HepG2 (cell line): Measurements from ENCODE around the gene MXRA7. TPM values are rescaled to one million over a fixed set of nuclear protein-coding genes. Genes with fewer than 3 reads are reported as not detected.

Source experiments
- ATF7-NPFF ChIP-seq: sonication (generic); formaldehyde crosslinking; IDR thresholded peaks from 2 replicates; pipeline ENCODE4 v1.8.1; 2023; ENCODE audit warnings: mild to moderate bottlenecking, low read depth, missing genetic modification reagents, moderate library complexity
- CBFB ChIP-seq: sonication (generic); formaldehyde crosslinking; IDR thresholded peaks from 2 replicates; pipeline ENCODE4 v1.4.0; 2020; ENCODE audit warnings: missing genetic modification reagents
- ETV6 ChIP-seq: sonication (generic); formaldehyde crosslinking; conservative IDR thresholded peaks from 2 replicates; pipeline ENCODE4 v1.4.0; 2020; ENCODE audit warnings: missing genetic modification reagents
- KLF9 ChIP-seq: IDR thresholded peaks from 2 replicates; pipeline ENCODE4 v1.6.1; 2016; ENCODE audit warnings: low read depth
- MIER2 ChIP-seq: IDR thresholded peaks from 2 replicates; pipeline ENCODE4 v1.6.1; 2016; ENCODE audit warnings: missing biosample characterization, missing genetic modification reagents
- MXI1 ChIP-seq: IDR thresholded peaks from 3 replicates; pipeline ENCODE4 v1.6.1; 2012; ENCODE audit warnings: low read depth, low read length, inconsistent platforms, borderline replicate concordance
- SP2 ChIP-seq: sonication (generic); formaldehyde crosslinking; IDR thresholded peaks from 2 replicates; pipeline ENCODE4 v1.5.1; 2020; ENCODE audit warnings: mild to moderate bottlenecking, missing genetic modification reagents
- SRY ChIP-seq: sonication (generic); formaldehyde crosslinking; IDR thresholded peaks from 2 replicates; pipeline ENCODE4 v1.8.0; 2022; ENCODE audit warnings: mild to moderate bottlenecking, missing genetic modification reagents
- ZNF121 ChIP-seq: sonication (generic); formaldehyde crosslinking; IDR thresholded peaks from 2 replicates; pipeline ENCODE4 v1.5.0; 2020; ENCODE audit warnings: mild to moderate bottlenecking, missing genetic modification reagents
- ZNF274 ChIP-seq: sonication (generic); formaldehyde crosslinking; IDR thresholded peaks from 2 replicates; pipeline ENCODE4 v1.5.1; 2020; ENCODE audit warnings: mild to moderate bottlenecking, missing genetic modification reagents
- ZNF772 ChIP-seq: sonication (generic); formaldehyde crosslinking; IDR thresholded peaks from 2 replicates; pipeline ENCODE4 v1.5.0; 2020; ENCODE audit warnings: mild to moderate bottlenecking, missing genetic modification reagents
- ZSCAN12 ChIP-seq: sonication (generic); formaldehyde crosslinking; IDR thresholded peaks from 2 replicates; pipeline ENCODE4 v1.9.0; 2021; ENCODE audit warnings: mild to moderate bottlenecking, missing genetic modification reagents
- polyA plus RNA-seq, 8 experiments: library from polyadenylated mRNA; depleted of rRNA in 3 of 8; stranded (reverse) in 7 of 8; unstranded in 1 of 8; fragments of >200 nt; fragmentation: Illumina TruSeq in 4 of 8; extraction: Trizol in 4 of 8; gene quantifications; 2 replicates each; pipeline versions ENCODE4 v1.2.1 to v1.2.3, GENCODE V29; 2011 to 2016; ENCODE audit warnings: low read depth in 4 of 8, missing spikeins in 1 of 8, mixed read lengths in 1 of 8; ENCODE audit not compliant: insufficient read depth in 1 of 8
- total RNA-seq, 5 experiments: library from RNA; depleted of rRNA; stranded (reverse); fragments of >200 nt; fragmentation: Illumina TruSeq; extraction: Trizol; gene quantifications; 2 replicates each; pipeline ENCODE4 v1.2.3, GENCODE V29; 2016; ENCODE audit warnings: low read depth in 1 of 5
- TF ChIP-seq, protein P1 (sequence below): sonication (generic); formaldehyde crosslinking; IDR thresholded peaks from 2 replicates; pipeline ENCODE4 v1.4.0; 2020; ENCODE audit warnings: missing genetic modification reagents, borderline replicate concordance
- TF ChIP-seq, protein P2 (sequence below): sonication (generic); formaldehyde crosslinking; IDR thresholded peaks from 2 replicates; pipeline ENCODE4 v1.4.0; 2020; ENCODE audit warnings: missing genetic modification reagents
- TF ChIP-seq, protein P3 (sequence below): sonication (generic); formaldehyde crosslinking; IDR thresholded peaks from 2 replicates; pipeline ENCODE4 v1.4.0; 2020; ENCODE audit warnings: missing genetic modification reagents
- TF ChIP-seq, protein P4 (sequence below): sonication (generic); formaldehyde crosslinking; IDR thresholded peaks from 2 replicates; pipeline ENCODE4 v1.5.1; 2020; ENCODE audit warnings: mild to moderate bottlenecking, missing genetic modification reagents

The MXRA7 gene
- total and polyA plus RNA-seq, 2 of the 13 experiments (the other 11 are each of a cell fraction or from before 2014, with no cell fraction given), result 44.8 to 112 TPM

DNA sequence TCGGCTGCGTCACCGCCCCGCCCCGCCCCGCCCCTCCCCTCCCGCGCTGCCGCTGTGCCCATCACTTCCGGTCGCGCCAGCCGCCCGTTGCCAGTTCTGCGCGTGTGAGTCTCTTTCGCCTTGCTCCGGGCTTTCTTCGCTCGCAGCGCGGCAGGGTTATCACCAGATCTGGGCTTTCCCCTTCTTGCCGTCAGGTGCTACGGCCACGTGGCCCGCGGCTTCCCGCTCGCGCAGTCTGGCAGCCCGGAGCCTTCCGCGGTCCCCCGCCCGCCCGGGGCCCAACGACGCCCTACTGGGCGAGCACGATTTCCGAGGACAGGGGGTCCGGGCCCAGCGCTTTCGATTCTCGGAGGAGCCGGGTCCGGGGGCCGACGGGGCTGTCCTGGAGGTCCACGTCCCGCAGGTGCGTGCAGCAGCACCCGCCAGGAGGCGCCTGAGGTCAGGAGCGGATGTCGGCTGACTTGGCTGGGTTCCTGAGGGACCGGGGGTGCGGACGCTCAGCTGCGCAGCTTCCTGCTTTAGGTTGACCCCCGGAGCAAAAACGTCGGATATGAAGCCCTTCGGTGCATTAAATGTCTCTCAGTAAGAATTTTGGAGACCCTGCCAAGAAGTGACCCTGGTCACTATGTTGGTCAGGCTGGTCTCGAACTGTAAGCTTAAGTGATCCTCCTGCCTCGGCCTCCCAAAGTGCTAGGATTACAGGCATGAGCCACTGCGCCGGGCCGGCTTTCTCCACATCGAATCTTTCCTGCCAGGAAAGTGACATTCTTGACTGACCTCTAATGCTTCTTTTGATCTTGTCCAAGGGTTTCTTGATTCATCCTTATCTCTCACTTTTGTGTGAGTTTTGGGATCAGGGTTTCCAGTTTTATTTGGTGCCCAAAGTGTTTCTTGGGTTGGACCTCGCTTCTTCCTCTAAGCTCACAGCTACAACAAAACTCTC lies 16.3 kb upstream of the MXRA7 start, which contains the start of gene METTL23 (continued):
- TF ChIP-seq, protein P1, sequence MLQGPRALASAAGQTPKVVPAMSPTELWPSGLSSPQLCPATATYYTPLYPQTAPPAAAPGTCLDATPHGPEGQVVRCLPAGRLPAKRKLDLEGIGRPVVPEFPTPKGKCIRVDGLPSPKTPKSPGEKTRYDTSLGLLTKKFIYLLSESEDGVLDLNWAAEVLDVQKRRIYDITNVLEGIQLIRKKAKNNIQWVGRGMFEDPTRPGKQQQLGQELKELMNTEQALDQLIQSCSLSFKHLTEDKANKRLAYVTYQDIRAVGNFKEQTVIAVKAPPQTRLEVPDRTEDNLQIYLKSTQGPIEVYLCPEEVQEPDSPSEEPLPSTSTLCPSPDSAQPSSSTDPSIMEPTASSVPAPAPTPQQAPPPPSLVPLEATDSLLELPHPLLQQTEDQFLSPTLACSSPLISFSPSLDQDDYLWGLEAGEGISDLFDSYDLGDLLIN (CRISPR knock-in tag), result no peak
- TF ChIP-seq SP2 (CRISPR knock-in tag) (no peak), ZNF121 (CRISPR knock-in tag) (no peak), ATF7-NPFF (CRISPR knock-in tag) (no peak; the same call in 1 of the 2 replicates), ZSCAN12 (CRISPR knock-in tag) (no peak; the same call in 1 of the 2 replicates), SRY (no peak), MXI1 (peak; percentile 49; the same call in 2 of the 3 replicates), CBFB (CRISPR knock-in tag) (peak; percentile 54), ZNF772 (CRISPR knock-in tag) (peak; percentile 16; the same call in 1 of the 2 replicates), ETV6 (peak; percentile 80), ZNF274 (peak; percentile 91; the same call in 1 of the 2 replicates), MIER2 (CRISPR knock-in tag) (no peak), KLF9 (no peak; the same call in 1 of the 2 replicates)
- TF ChIP-seq, protein P2, sequence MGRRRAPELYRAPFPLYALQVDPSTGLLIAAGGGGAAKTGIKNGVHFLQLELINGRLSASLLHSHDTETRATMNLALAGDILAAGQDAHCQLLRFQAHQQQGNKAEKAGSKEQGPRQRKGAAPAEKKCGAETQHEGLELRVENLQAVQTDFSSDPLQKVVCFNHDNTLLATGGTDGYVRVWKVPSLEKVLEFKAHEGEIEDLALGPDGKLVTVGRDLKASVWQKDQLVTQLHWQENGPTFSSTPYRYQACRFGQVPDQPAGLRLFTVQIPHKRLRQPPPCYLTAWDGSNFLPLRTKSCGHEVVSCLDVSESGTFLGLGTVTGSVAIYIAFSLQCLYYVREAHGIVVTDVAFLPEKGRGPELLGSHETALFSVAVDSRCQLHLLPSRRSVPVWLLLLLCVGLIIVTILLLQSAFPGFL, result peak; percentile 37; the same call in 1 of the 2 replicates
- TF ChIP-seq, protein P3, sequence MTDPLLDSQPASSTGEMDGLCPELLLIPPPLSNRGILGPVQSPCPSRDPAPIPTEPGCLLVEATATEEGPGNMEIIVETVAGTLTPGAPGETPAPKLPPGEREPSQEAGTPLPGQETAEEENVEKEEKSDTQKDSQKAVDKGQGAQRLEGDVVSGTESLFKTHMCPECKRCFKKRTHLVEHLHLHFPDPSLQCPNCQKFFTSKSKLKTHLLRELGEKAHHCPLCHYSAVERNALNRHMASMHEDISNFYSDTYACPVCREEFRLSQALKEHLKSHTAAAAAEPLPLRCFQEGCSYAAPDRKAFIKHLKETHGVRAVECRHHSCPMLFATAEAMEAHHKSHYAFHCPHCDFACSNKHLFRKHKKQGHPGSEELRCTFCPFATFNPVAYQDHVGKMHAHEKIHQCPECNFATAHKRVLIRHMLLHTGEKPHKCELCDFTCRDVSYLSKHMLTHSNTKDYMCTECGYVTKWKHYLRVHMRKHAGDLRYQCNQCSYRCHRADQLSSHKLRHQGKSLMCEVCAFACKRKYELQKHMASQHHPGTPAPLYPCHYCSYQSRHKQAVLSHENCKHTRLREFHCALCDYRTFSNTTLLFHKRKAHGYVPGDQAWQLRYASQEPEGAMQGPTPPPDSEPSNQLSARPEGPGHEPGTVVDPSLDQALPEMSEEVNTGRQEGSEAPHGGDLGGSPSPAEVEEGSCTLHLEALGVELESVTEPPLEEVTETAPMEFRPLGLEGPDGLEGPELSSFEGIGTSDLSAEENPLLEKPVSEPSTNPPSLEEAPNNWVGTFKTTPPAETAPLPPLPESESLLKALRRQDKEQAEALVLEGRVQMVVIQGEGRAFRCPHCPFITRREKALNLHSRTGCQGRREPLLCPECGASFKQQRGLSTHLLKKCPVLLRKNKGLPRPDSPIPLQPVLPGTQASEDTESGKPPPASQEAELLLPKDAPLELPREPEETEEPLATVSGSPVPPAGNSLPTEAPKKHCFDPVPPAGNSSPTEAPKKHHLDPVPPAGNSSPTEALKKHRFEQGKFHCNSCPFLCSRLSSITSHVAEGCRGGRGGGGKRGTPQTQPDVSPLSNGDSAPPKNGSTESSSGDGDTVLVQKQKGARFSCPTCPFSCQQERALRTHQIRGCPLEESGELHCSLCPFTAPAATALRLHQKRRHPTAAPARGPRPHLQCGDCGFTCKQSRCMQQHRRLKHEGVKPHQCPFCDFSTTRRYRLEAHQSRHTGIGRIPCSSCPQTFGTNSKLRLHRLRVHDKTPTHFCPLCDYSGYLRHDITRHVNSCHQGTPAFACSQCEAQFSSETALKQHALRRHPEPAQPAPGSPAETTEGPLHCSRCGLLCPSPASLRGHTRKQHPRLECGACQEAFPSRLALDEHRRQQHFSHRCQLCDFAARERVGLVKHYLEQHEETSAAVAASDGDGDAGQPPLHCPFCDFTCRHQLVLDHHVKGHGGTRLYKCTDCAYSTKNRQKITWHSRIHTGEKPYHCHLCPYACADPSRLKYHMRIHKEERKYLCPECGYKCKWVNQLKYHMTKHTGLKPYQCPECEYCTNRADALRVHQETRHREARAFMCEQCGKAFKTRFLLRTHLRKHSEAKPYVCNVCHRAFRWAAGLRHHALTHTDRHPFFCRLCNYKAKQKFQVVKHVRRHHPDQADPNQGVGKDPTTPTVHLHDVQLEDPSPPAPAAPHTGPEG (CRISPR knock-in tag), result no peak; the same call in 1 of the 2 replicates
- TF ChIP-seq, protein P4, sequence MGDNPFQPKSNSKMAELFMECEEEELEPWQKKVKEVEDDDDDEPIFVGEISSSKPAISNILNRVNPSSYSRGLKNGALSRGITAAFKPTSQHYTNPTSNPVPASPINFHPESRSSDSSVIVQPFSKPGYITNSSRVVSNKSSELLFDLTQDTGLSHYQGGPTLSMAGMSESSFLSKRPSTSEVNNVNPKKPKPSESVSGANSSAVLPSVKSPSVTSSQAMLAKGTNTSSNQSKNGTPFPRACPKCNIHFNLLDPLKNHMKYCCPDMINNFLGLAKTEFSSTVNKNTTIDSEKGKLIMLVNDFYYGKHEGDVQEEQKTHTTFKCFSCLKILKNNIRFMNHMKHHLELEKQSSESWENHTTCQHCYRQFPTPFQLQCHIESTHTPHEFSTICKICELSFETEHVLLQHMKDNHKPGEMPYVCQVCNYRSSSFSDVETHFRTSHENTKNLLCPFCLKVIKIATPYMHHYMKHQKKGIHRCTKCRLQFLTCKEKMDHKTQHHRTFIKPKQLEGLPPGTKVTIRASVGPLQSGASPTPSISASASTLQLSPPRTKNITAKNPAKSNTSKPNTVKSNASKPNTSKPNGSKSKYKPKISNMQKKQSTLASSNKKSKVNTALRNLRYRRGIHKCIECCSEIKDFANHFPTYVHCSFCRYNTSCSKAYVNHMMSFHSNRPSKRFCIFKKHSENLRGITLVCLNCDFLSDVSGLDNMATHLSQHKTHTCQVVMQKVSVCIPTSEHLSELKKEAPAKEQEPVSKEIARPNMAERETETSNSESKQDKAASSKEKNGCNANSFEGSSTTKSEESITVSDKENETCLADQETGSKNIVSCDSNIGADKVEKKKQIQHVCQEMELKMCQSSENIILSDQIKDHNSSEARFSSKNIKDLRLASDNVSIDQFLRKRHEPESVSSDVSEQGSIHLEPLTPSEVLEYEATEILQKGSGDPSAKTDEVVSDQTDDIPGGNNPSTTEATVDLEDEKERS (CRISPR knock-in tag), result no peak
